Kidney (tissue), 14 donors: Measurements from ENCODE around the gene PPP1R8. TPM values are rescaled to one million over a fixed set of nuclear protein-coding genes. Genes with fewer than 3 reads are reported as not detected.
"Not testable (repeated sequence)": the region's sequence is repeated elsewhere in the genome, so short reads cannot be mapped to it uniquely, and the experiment has no call there.

ENCODE experiments used
- DNase-seq, 5 donors: peaks; one replicate each; pipeline ENCODE4 v3.0.0-alpha.2; 2013 to 2020
- FAIRE-seq: peaks from 2 replicates; lab custom pipeline; 2012; peaks lifted over from hg19 to GRCh38; lab: Jason Lieb, UNC
- H3K27ac ChIP-seq, 2 donors: one replicate each; pipeline ENCODE4 v1.7.0; 2013; ENCODE audit warnings: low read depth in 2 of 2, low read length in 2 of 2, inconsistent platforms in 1 of 2
- H3K27me3 ChIP-seq: one replicate; pipeline ENCODE4 v1.7.1; 2013; ENCODE audit warnings: low read length, inconsistent platforms; ENCODE audit not compliant: control insufficient read depth, insufficient read depth
- H3K36me3 ChIP-seq, 3 donors: one replicate each; pipeline versions ENCODE4 v1.7.0 to v1.7.1; 2013; ENCODE audit warnings: low read length in 3 of 3, control low read depth in 1 of 3, inconsistent platforms in 1 of 3; ENCODE audit not compliant: insufficient read depth in 3 of 3, control insufficient read depth in 2 of 3
- H3K4me1 ChIP-seq, 3 donors: one replicate each; pipeline versions ENCODE4 v1.7.0 to v1.7.1; 2013; ENCODE audit warnings: low read length in 3 of 3, inconsistent platforms in 1 of 3, low read depth in 1 of 3; ENCODE audit not compliant: control insufficient read depth in 2 of 3, insufficient read depth in 2 of 3
- H3K4me3 ChIP-seq, 3 donors: one replicate each; pipeline versions ENCODE4 v1.7.0 to v1.8.1; 2013; ENCODE audit warnings: low read length in 3 of 3, control low read depth in 1 of 3, inconsistent platforms in 1 of 3
- H3K9ac ChIP-seq, 3 donors: one replicate each; pipeline versions ENCODE4 v1.7.0 to v1.7.1; 2013; ENCODE audit warnings: low read length in 3 of 3, control low read depth in 1 of 3, inconsistent platforms in 1 of 3
- H3K9me3 ChIP-seq, 3 donors: one replicate each; pipeline versions ENCODE4 v1.7.0 to v1.7.1; 2013; ENCODE audit warnings: low read length in 3 of 3, control low read depth in 1 of 3, inconsistent platforms in 1 of 3; ENCODE audit not compliant: control insufficient read depth in 2 of 3, insufficient read depth in 1 of 3
- CTCF ChIP-seq: IDR thresholded peaks from 3 replicates; pipeline ENCODE4 v1.5.1; 2012; ENCODE audit warnings: mild to moderate bottlenecking, moderate library complexity, borderline replicate concordance; ENCODE audit not compliant: insufficient read depth; ENCODE audit errors: extremely low read depth
- intact Hi-C: fragments of 100-400 bp; cut with DNase I; formaldehyde crosslinking; loops from one replicate; pipeline ENCODE4 v1.11.1; 2022
- polyA plus RNA-seq: library from polyadenylated mRNA; stranded (reverse); fragments of 350-450 nt; fragmentation: Illumina TruSeq; extraction: RNeasy Lipid Tissue Mini Kit (QIAGEN cat#74804); gene quantifications from one replicate; pipeline ENCODE4 v1.2.3, GENCODE V29; 2014; ENCODE audit warnings: low read depth, low replicate concordance; ENCODE audit not compliant: insufficient read depth
- total RNA-seq: library from RNA; stranded (reverse); fragmentation: NEBNext Ultra II Directional; extraction: Animal tissue kit (Norgen Biotek cat#: 25700); gene quantifications from one replicate; pipeline ENCODE4 v1.2.1, GENCODE V29; 2021
- donor health status: control.
- donor health status: control.
- donor health status: control.
- donor health status: control.
- donor health status: control.
- donor health status: DM: yes; HTN: yes; CAD: no.
- donor health status: Normal renal cell carcinoma (clear cell type).

PPP1R8 gene
- total and polyA plus RNA-seq, 2 donors from 2014 or later, result 21.8 to 38.6 TPM

GRCh38 chr1:27869719-27870085 lies 39.1 kb downstream of the PPP1R8 start:
- Histone ChIP-seq H3K9me3 (no peaks in the 10 kb centered on the region), H3K27me3 (no peaks in the 10 kb centered on the region), H3K4me3 (no peak overlapping the region), H3K9ac (no peak overlapping the region), H3K4me1 (peaks cover 0 to 10% (median 0%) of the 10 kb centered on the region in 3 donors), H3K27ac (no peak overlapping the region), H3K36me3 (no peaks in the 10 kb centered on the region)
- FAIRE-seq (no peak), DNase-seq (peak in 1 of 5 donors; percentile 10)
- no peak for TF ChIP-seq CTCF
- intact Hi-C loops, result no loop called here

GRCh38 chr1:27871076-27871475 lies 40.5 kb downstream of the PPP1R8 start:
- H3K27ac ChIP-seq, intact Hi-C loops, H3K27me3 ChIP-seq, H3K9ac ChIP-seq, FAIRE-seq, H3K9me3 ChIP-seq, H3K36me3 ChIP-seq, H3K4me3 ChIP-seq: not testable (repeated sequence)
- peak in 1 of 5 donors; percentile 53 for DNase-seq
- peaks cover 0 to 13% (median 0%) of the 10 kb centered on the region in 3 donors for H3K4me1 ChIP-seq

GRCh38 chr1:27872059-27872801 lies 41.6 kb downstream of the PPP1R8 start, which contains the start of gene THEMIS2:
TSS of gene THEMIS2 (plus strand) at chr1:27872544. CDS start at chr1:27872572, 28 bp downstream.
- H3K27ac ChIP-seq, result peak within 1 kb of the TSS; percentile 29 to 75
- DNase-seq (peak; percentile 47 to 92 (median 78)), FAIRE-seq (no peak)
- TF ChIP-seq CTCF, result no peak
- H3K4me1 ChIP-seq, result peaks cover 0 to 13% (median 0%) of the 10 kb centered on the region in 3 donors
- no peaks in the 10 kb centered on the region for H3K36me3 ChIP-seq
- H3K9ac ChIP-seq, result peak within 1 kb of the TSS in 2 of 3 donors; percentile 69 to 73
- intact Hi-C loops, result no loop called here
- H3K9me3 ChIP-seq, result no peaks in the 10 kb centered on the region
- peak within 1 kb of the TSS; percentile 8 to 57 (median 56) for H3K4me3 ChIP-seq
- H3K27me3 ChIP-seq, result no peaks in the 10 kb centered on the region

GRCh38 chr1:27872802-27873551 lies 42.4 kb downstream of the PPP1R8 start:
- no peak for FAIRE-seq

More at GRCh38 chr1:27872802-27873551, 42.4 kb downstream of the PPP1R8 start:
- no peaks in the 10 kb centered on the region for H3K27me3 ChIP-seq
- H3K4me3 ChIP-seq, result peak overlapping the region; percentile 8 to 57 (median 56)
- peak overlapping the region; percentile 29 to 75 for H3K27ac ChIP-seq
- intact Hi-C loops, result no loop called here
- H3K9me3 ChIP-seq, result no peaks in the 10 kb centered on the region
- peak in 3 of 5 donors; percentile 15 to 19 (median 17) for DNase-seq
- peaks cover 0 to 13% (median 0%) of the 10 kb centered on the region in 3 donors for H3K4me1 ChIP-seq
- no peak for TF ChIP-seq CTCF
- H3K36me3 ChIP-seq, result no peaks in the 10 kb centered on the region
- H3K9ac ChIP-seq, result peak overlapping the region in 2 of 3 donors; percentile 69 to 73
